ENCODE measurements around the gene ZNF200.

ZNF200 gene

GRCh38 chr16:3234857-3235561 is at the start of gene ZNF200:
Gene ZNF200, minus strand, starts transcription at chr16:3235158. Its CDS starts 1,403 bp downstream, at chr16:3233755.
- TF ChIP-seq, protein P1, sequence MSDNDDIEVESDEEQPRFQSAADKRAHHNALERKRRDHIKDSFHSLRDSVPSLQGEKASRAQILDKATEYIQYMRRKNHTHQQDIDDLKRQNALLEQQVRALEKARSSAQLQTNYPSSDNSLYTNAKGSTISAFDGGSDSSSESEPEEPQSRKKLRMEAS (IDR thresholded peaks at IDR 0.05), result peak; percentile 48; the same call in 1 of the 2 replicates
- TF ChIP-seq EP300 (IDR thresholded peaks at IDR 0.05; ENCODE audit: borderline replicate concordance), result peak; percentile 11; the same call in 1 of the 2 replicates
- TF ChIP-seq REST (IDR thresholded peaks at IDR 0.05; ENCODE audit: low read depth), result no peak
- TF ChIP-seq TAF1 (IDR thresholded peaks at IDR 0.05; ENCODE audit: low read depth), result peak; percentile 61
- TF ChIP-seq FOXM1 (IDR thresholded peaks at IDR 0.05; ENCODE audit: borderline replicate concordance, low read depth), result no peak
- TF ChIP-seq CREB1 (IDR thresholded peaks at IDR 0.05; ENCODE audit: low read depth), result peak; percentile 84
- TF ChIP-seq RAD21 (IDR thresholded peaks at IDR 0.05; ENCODE audit: low read depth), result no peak
- no peak for TF ChIP-seq TEAD4 (IDR thresholded peaks at IDR 0.05)
- no peak for TF ChIP-seq CEBPB (IDR thresholded peaks at IDR 0.05)
- TF ChIP-seq ZBTB7A (IDR thresholded peaks at IDR 0.05; ENCODE audit: low read depth), result no peak
- TF ChIP-seq NFIC (IDR thresholded peaks at IDR 0.05), result peak; percentile 94
- TF ChIP-seq USF1 (IDR thresholded peaks at IDR 0.05), result no peak; the same call in 1 of the 2 replicates
- no peak for TF ChIP-seq EGR1 (IDR thresholded peaks at IDR 0.05)
- no peak for TF ChIP-seq TCF12 (IDR thresholded peaks at IDR 0.05; ENCODE audit: low read depth)
- peak; percentile 61 for TF ChIP-seq YY1 (IDR thresholded peaks at IDR 0.05; ENCODE audit: low read depth)

GRCh38 chr16:3283543-3284447 is 48.8 kb upstream of the ZNF200 start:
- TF ChIP-seq TAF1 (IDR thresholded peaks at IDR 0.05; ENCODE audit: low read depth) (peak; percentile 50; the same call in 1 of the 2 replicates), CEBPB (IDR thresholded peaks at IDR 0.05) (no peak), EP300 (IDR thresholded peaks at IDR 0.05; ENCODE audit: borderline replicate concordance) (no peak), NFIC (IDR thresholded peaks at IDR 0.05) (no peak), USF1 (IDR thresholded peaks at IDR 0.05) (no peak), ZBTB7A (IDR thresholded peaks at IDR 0.05; ENCODE audit: low read depth) (no peak), TEAD4 (IDR thresholded peaks at IDR 0.05) (no peak)
- TF ChIP-seq, protein P1 (IDR thresholded peaks at IDR 0.05), result no peak

DNA sequence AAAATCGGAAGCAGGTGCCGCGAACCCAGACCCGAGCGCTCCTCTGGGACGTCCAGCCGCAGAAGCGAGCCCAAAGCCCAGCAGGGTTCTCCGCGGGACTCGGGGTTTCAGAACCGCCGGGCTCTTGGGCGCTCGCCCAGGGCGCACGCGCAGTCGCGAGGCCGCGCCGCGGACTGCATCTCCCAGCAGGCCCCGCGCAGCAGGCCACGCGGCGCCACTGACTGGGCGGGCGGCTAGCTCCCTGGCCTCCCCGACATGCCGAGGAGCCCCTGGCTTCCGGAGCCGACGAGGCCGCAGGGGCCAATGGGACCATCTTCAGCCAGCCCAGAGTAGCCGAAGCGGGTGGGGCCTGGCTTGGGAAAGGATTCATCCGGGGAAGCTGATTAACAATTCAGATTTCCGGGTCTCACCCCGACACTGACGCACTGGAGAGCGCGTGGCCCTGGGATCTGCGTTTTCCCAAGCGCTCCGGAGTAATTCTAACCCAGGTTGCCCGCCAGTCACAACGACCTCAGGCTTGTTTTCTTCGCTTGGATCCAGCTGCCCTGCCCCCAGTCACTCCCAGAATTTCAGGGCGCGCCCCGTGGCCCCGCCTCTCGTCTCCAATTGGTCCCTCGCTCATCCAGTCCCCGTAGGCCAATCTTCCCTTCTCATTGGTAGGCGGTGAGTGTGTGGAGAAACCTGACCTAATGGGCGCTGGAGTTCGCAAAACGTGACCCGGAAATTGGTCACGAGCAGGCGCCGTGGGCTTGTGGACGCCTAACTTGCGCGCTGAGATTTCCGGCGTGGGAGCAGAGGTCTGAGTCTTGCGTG is 48.0 kb upstream of the ZNF200 start, which contains the start of gene ZNF263:
Gene ZNF263, plus strand, starts transcription at position 762 of the 813 bp plus-strand sequence. CDS start 328 bp downstream, outside the sequence.
- peak; percentile 40 for TF ChIP-seq TCF12 (IDR thresholded peaks at IDR 0.05; ENCODE audit: low read depth)
- no peak for TF ChIP-seq TEAD4 (IDR thresholded peaks at IDR 0.05)
- TF ChIP-seq CEBPB (IDR thresholded peaks at IDR 0.05), result no peak
- TF ChIP-seq EP300 (IDR thresholded peaks at IDR 0.05; ENCODE audit: borderline replicate concordance), result 0 out of 2 replicates have a peak, but pooled peaks have one; percentile 13
- 0 out of 2 replicates have a peak, but pooled peaks have one; percentile 12 for TF ChIP-seq EGR1 (IDR thresholded peaks at IDR 0.05)
- TF ChIP-seq, protein P1 (IDR thresholded peaks at IDR 0.05), result peak; percentile 93
- peak; percentile 62 for TF ChIP-seq TAF1 (IDR thresholded peaks at IDR 0.05; ENCODE audit: low read depth)
- no peak for TF ChIP-seq RAD21 (IDR thresholded peaks at IDR 0.05; ENCODE audit: low read depth)
- no peak for TF ChIP-seq REST (IDR thresholded peaks at IDR 0.05; ENCODE audit: low read depth)
- peak; percentile 62; the same call in 1 of the 2 replicates for TF ChIP-seq YY1 (IDR thresholded peaks at IDR 0.05; ENCODE audit: low read depth)
- TF ChIP-seq USF1 (IDR thresholded peaks at IDR 0.05), result peak; percentile 93
- no peak for TF ChIP-seq NFIC (IDR thresholded peaks at IDR 0.05)
- TF ChIP-seq ZBTB7A (IDR thresholded peaks at IDR 0.05; ENCODE audit: low read depth), result no peak
- TF ChIP-seq CREB1 (IDR thresholded peaks at IDR 0.05; ENCODE audit: low read depth), result peak; percentile 94
- no peak for TF ChIP-seq FOXM1 (IDR thresholded peaks at IDR 0.05; ENCODE audit: borderline replicate concordance, low read depth)
